Lower leg skin (tissue), 4 donors: ENCODE data around the gene CHD5. TPM values are rescaled to one million over a fixed set of nuclear protein-coding genes. Genes with fewer than 3 reads are reported as not detected.

Experiments used
- DNase-seq, 2 donors: peaks; one replicate each; pipeline ENCODE4 v3.0.0-alpha.2; 2019; ENCODE audit warnings: low spot score in 2 of 2
- H3K4me3 ChIP-seq: fragments of 200-600 bp; sonication (generic); 2 replicates; pipeline ENCODE4 v1.5.1; 2017; ENCODE audit warnings: mild to moderate bottlenecking, low read depth; ENCODE audit not compliant: poor library complexity, severe bottlenecking
- CTCF ChIP-seq, 3 donors: fragments of 450-650 bp; IDR thresholded peaks; one replicate each; pipeline ENCODE4 v1.5.1; 2016; ENCODE audit warnings: antibody characterized with exemption in 3 of 3, mild to moderate bottlenecking in 3 of 3, moderate library complexity in 2 of 3
- POLR2A ChIP-seq, 2 donors: fragments of 450-650 bp; IDR thresholded peaks; one replicate each; pipeline ENCODE4 v1.6.1; 2016 to 2017; ENCODE audit warnings: antibody characterized with exemption in 2 of 2, mild to moderate bottlenecking in 1 of 2, moderate library complexity in 1 of 2
- WGBS, 2 donors: methylation state at CpG; one replicate each; pipeline ENCODE4 v1.1.5; 2018; 5-methylcytosine and 5-hydroxymethylcytosine counted together
- intact Hi-C: fragments of 100-400 bp; cut with DNase I; formaldehyde crosslinking; loops from one replicate; pipeline ENCODE4 v1.15.0; 2023; ENCODE audit warnings: low total_unique reads
- total RNA-seq, 4 donors: library from RNA; depleted of rRNA; stranded (reverse); fragments of >200 nt; gene quantifications; one replicate each; pipeline ENCODE4 v1.1.0, GENCODE V29; 2016

Gene CHD5
- total RNA-seq, 4 donors from 2014 or later = 0.04 to 0.27 (median 0.13) TPM; not detected in 1

GRCh38 chr1:6163973-6164617, 16.0 kb downstream of the CHD5 start:
- intact Hi-C loops = no loop called here
- H3K4me3 ChIP-seq = no peak overlapping the region
- no peak for TF ChIP-seq POLR2A (IDR thresholded peaks at IDR 0.05)
- no peak for TF ChIP-seq CTCF (IDR thresholded peaks at IDR 0.05)
- DNase-seq = no peak
- 69 to 71% methylated on average over 19 of the region's 19 CpGs for WGBS, 2 donors

- H3K4me3 ChIP-seq = no peak overlapping the region
- intact Hi-C loops = no loop called here
- TF ChIP-seq CTCF (IDR thresholded peaks at IDR 0.05) (no peak), POLR2A (IDR thresholded peaks at IDR 0.05) (no peak)
- WGBS, 2 donors = 85% methylated on average over 15 of the region's 15 CpGs
- DNase-seq = no peak
Measured at GRCh38 chr1:6163191-6163972, 16.7 kb downstream of the CHD5 start.

GRCh38 chr1:6162773-6163172, 17.3 kb downstream of the CHD5 start:
- no peak for DNase-seq
- H3K4me3 ChIP-seq = no peak overlapping the region
- WGBS, 2 donors = 61 to 66% methylated on average over 13 of the region's 13 CpGs
- TF ChIP-seq POLR2A (IDR thresholded peaks at IDR 0.05) (no peak), CTCF (IDR thresholded peaks at IDR 0.05) (no peak)
- intact Hi-C loops = no loop called here

GRCh38 chr1:6162341-6162740, 17.8 kb downstream of the CHD5 start:
- intact Hi-C loops = no loop called here
- TF ChIP-seq CTCF (IDR thresholded peaks at IDR 0.05) (no peak), POLR2A (IDR thresholded peaks at IDR 0.05) (no peak)
- H3K4me3 ChIP-seq = no peak overlapping the region
- 59 to 78% methylated on average over 6 to 7 of the region's 7 CpGs for WGBS, 2 donors
- DNase-seq = no peak

- DNase-seq = no peak
- intact Hi-C loops = no loop called here
- WGBS, 2 donors = 49 to 66% methylated on average over 8 of the region's 8 CpGs
- no peak overlapping the region for H3K4me3 ChIP-seq
- no peak for TF ChIP-seq POLR2A (IDR thresholded peaks at IDR 0.05)
- TF ChIP-seq CTCF (IDR thresholded peaks at IDR 0.05) = no peak
Measured at GRCh38 chr1:6158181-6158580, 21.9 kb downstream of the CHD5 start.
